SK-N-MC (cell line): ENCODE data around the gene RYR3.

ENCODE experiments used
- DNase-seq: peaks from one replicate; pipeline ENCODE4 v3.0.0-alpha.2; 2011; ENCODE audit warnings: low read depth, low spot score
- H3K27ac ChIP-seq: fragments of 200-600 bp; sonication (generic); 2 replicates; pipeline ENCODE4 v1.5.1; 2016; ENCODE audit warnings: mixed run types
- H3K36me3 ChIP-seq: fragments of 200-600 bp; sonication (generic); 2 replicates; pipeline ENCODE4 v1.6.1; 2017; ENCODE audit warnings: antibody characterized with exemption, low read length, mixed read lengths; ENCODE audit not compliant: insufficient read depth
- H3K4me3 ChIP-seq: fragments of 200-600 bp; sonication (generic); 2 replicates; pipeline ENCODE4 v1.5.1; 2016
- H3K9ac ChIP-seq: fragments of 200-600 bp; sonication (generic); 2 replicates; pipeline ENCODE4 v1.8.0; 2017; ENCODE audit warnings: mixed run types, mixed read lengths; ENCODE audit not compliant: insufficient read length
- H3K9me3 ChIP-seq: fragments of 200-600 bp; sonication (generic); 2 replicates; pipeline ENCODE4 v1.6.1; 2017; ENCODE audit warnings: low read depth, mild to moderate bottlenecking, antibody characterized with exemption, low read length, moderate library complexity, mixed read lengths
- EZH2 ChIP-seq: fragments of 200-600 bp; sonication (generic); IDR thresholded peaks from one replicate; pipeline ENCODE4 v1.6.1; 2017; ENCODE audit warnings: antibody characterized with exemption
- FOXP2 ChIP-seq: optimal IDR thresholded peaks from 2 replicates; pipeline ENCODE3; 2011; ENCODE audit warnings: mild to moderate bottlenecking, moderate library complexity; ENCODE audit not compliant: insufficient read depth; ENCODE audit errors: extremely low read length, control extremely low read depth
- POLR2AphosphoS5 ChIP-seq: IDR thresholded peaks from 2 replicates; pipeline ENCODE4 v1.6.1; 2012; ENCODE audit warnings: mild to moderate bottlenecking, low read depth, low read length, borderline replicate concordance

The RYR3 gene

GRCh38 chr15:33621141-33621540 lies 310.4 kb downstream of the RYR3 start:
- DNase-seq: no peak

GRCh38 chr15:33623010-33623409 lies 312.2 kb downstream of the RYR3 start:
- DNase-seq: no peak
- Histone ChIP-seq H3K4me3 (no peak overlapping the region), H3K36me3 (no peaks in the 10 kb centered on the region), H3K9ac (no peak overlapping the region), H3K9me3 (no peaks in the 10 kb centered on the region), H3K27ac (no peak overlapping the region)
- TF ChIP-seq POLR2AphosphoS5 (no peak), FOXP2 (no peak), EZH2 (no peak)

More at GRCh38 chr15:33621141-33621540, 310.4 kb downstream of the RYR3 start:
- TF ChIP-seq POLR2AphosphoS5: no peak
- TF ChIP-seq FOXP2: no peak
- TF ChIP-seq EZH2: no peak
- no peak overlapping the region for H3K4me3 ChIP-seq
- H3K9me3 ChIP-seq: no peaks in the 10 kb centered on the region
- H3K27ac ChIP-seq: no peak overlapping the region
- no peak overlapping the region for H3K9ac ChIP-seq
- no peaks in the 10 kb centered on the region for H3K36me3 ChIP-seq

- no peak overlapping the region for H3K4me3 ChIP-seq
- DNase-seq: no peak
- no peak overlapping the region for H3K27ac ChIP-seq
- H3K9me3 ChIP-seq: no peaks in the 10 kb centered on the region
- no peaks in the 10 kb centered on the region for H3K36me3 ChIP-seq
- no peak for TF ChIP-seq EZH2
- no peak for TF ChIP-seq FOXP2
- TF ChIP-seq POLR2AphosphoS5: no peak
- no peak overlapping the region for H3K9ac ChIP-seq
Observed at GRCh38 chr15:33624439-33624838, 313.7 kb downstream of the RYR3 start.

- Histone ChIP-seq H3K9ac (no peak overlapping the region), H3K4me3 (no peak overlapping the region), H3K36me3 (no peaks in the 10 kb centered on the region), H3K9me3 (no peaks in the 10 kb centered on the region), H3K27ac (no peak overlapping the region)
- TF ChIP-seq FOXP2: no peak
- TF ChIP-seq POLR2AphosphoS5: no peak
- no peak for TF ChIP-seq EZH2
- no peak for DNase-seq
Observed at GRCh38 chr15:33629647-33630046, 318.9 kb downstream of the RYR3 start.

- no peak overlapping the region for H3K9ac ChIP-seq
- H3K36me3 ChIP-seq: no peaks in the 10 kb centered on the region
- no peaks in the 10 kb centered on the region for H3K9me3 ChIP-seq
- no peak overlapping the region for H3K4me3 ChIP-seq
- H3K27ac ChIP-seq: no peak overlapping the region
- no peak for DNase-seq
- no peak for TF ChIP-seq POLR2AphosphoS5
- no peak for TF ChIP-seq FOXP2
- no peak for TF ChIP-seq EZH2
Observed at GRCh38 chr15:33636234-33636633, 325.5 kb downstream of the RYR3 start.

GRCh38 chr15:33636958-33637357 lies 326.2 kb downstream of the RYR3 start:
- H3K9ac ChIP-seq: no peak overlapping the region

GRCh38 chr15:33638453-33638852 lies 327.7 kb downstream of the RYR3 start:
- TF ChIP-seq POLR2AphosphoS5: no peak
- no peak for TF ChIP-seq FOXP2
- no peaks in the 10 kb centered on the region for H3K36me3 ChIP-seq
- H3K9ac ChIP-seq: no peak overlapping the region
- no peak overlapping the region for H3K27ac ChIP-seq
- H3K4me3 ChIP-seq: no peak overlapping the region
- no peaks in the 10 kb centered on the region for H3K9me3 ChIP-seq
- DNase-seq: no peak

More at GRCh38 chr15:33636958-33637357, 326.2 kb downstream of the RYR3 start:
- Histone ChIP-seq H3K9me3 (no peaks in the 10 kb centered on the region), H3K4me3 (no peak overlapping the region), H3K36me3 (no peaks in the 10 kb centered on the region), H3K27ac (no peak overlapping the region)
- no peak for DNase-seq
- TF ChIP-seq EZH2: no peak
- TF ChIP-seq FOXP2: no peak
- no peak for TF ChIP-seq POLR2AphosphoS5

GRCh38 chr15:33639051-33639450 lies 328.3 kb downstream of the RYR3 start:
- no peaks in the 10 kb centered on the region for H3K9me3 ChIP-seq
- H3K4me3 ChIP-seq: no peak overlapping the region
- TF ChIP-seq EZH2 (no peak), POLR2AphosphoS5 (no peak), FOXP2 (no peak)
- no peak for DNase-seq
- H3K36me3 ChIP-seq: no peaks in the 10 kb centered on the region
- no peak overlapping the region for H3K27ac ChIP-seq
- H3K9ac ChIP-seq: no peak overlapping the region

- Histone ChIP-seq H3K4me3 (no peak overlapping the region), H3K9ac (no peak overlapping the region), H3K36me3 (no peaks in the 10 kb centered on the region), H3K27ac (no peak overlapping the region), H3K9me3 (no peaks in the 10 kb centered on the region)
- DNase-seq: no peak
- TF ChIP-seq POLR2AphosphoS5 (no peak), FOXP2 (no peak), EZH2 (no peak)
Observed at GRCh38 chr15:33639456-33639855, 328.7 kb downstream of the RYR3 start.
